HG02759 (cell line): ENCODE measurements around the gene TPSD1.

Experiments
- ATAC-seq: cut with Tn5 transposase; IDR thresholded peaks from one replicate; pipeline ENCODE4 v1.9.1; 2021; ENCODE audit warnings: mild to moderate bottlenecking, moderate library complexity; ENCODE audit not compliant: unreplicated experiment

Gene TPSD1

DNA sequence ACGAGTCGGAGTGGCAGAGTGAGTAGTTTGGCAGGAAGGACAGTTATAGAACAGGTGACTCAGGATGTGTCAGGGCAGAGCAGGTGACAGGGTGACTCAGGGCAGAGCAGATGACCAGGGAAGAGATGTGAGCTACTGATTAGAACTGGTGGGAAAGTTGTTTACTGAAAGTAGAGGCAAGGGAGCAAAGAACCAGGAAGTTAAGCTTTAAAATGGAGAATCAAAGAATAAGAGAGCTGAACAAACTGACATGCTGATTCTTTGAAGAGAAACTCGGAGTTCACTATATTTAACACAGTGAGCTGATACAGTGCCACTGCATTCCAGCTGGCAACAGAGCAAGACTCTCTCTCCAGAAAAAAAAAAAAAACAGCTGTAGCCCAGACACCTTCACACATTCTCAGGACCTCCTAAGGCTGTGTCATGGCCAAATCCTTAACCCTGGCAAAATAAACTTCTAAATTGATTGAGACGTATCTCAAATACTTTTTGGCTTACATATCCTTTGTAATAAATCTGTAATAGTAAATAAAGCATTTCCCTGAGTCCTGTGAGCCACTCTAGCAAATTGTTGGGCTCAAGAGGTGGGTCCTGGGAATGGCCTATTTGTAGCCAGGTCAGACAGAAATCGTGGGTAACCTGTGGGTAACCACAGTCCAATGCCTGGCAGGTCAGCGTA, 41.3 kb downstream of the TPSD1 start:
- ATAC-seq = no peak

GRCh38 chr16:1298406-1298805, 42.5 kb downstream of the TPSD1 start:
- ATAC-seq = no peak

- no peak for ATAC-seq
Observed at GRCh38 chr16:1299012-1299867, 43.4 kb downstream of the TPSD1 start.

DNA sequence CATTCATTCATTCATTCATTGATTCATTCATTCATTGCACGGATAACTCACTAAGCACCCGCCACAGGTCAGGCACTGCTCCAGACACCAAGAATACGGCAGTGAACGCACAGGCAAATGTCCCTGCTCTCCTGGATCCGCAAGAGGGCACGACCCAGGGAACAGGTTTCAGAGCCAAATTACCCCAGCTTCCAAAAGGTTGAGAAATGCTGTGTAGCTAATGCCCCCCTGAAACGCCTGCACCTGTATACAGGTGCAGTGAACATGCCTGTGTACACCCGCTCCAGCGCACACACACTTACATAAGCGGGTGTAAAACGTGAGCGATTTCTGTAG, 44.0 kb downstream of the TPSD1 start:
- ATAC-seq = no peak

DNA sequence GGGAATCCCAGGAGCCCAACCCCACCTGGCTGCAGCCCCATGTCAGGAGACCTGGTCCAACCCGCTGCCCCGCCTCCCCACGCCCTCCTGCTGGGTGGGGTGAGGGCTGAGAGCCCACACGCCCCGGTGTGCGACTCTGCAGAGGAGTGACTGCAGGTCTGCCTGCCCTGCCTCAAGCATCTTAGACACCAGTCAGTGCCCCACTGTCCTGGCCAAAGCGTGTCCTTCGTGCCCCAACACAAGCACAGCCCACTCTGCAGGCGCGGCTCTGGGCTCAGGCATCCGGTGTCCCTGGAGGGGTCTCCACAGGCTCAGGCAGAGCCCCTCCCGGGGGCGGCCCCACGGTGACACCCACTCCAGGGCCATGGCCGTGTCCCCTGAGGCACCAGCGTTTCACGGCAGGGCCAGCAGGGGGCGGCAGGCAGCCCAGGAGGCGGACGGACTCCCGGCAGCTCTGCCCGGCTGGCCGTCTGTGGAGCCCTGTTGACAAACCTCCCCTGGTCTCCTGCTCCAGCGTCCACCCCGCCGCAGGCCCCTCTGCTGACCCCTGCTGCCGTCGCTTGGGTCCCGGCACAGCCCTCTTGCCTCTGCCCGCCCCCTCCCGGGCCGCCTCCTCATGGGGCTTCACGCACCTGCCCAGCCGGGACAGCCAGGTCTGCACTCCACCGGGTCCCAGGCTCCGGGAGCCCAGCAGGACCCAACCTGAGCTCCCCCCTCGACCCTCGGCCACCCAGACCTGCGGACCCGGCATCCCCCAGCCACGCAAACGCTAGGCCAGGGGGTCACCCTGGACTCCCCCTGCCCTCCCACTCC, 45.0 kb downstream of the TPSD1 start:
- peak; percentile 46 for ATAC-seq

DNA sequence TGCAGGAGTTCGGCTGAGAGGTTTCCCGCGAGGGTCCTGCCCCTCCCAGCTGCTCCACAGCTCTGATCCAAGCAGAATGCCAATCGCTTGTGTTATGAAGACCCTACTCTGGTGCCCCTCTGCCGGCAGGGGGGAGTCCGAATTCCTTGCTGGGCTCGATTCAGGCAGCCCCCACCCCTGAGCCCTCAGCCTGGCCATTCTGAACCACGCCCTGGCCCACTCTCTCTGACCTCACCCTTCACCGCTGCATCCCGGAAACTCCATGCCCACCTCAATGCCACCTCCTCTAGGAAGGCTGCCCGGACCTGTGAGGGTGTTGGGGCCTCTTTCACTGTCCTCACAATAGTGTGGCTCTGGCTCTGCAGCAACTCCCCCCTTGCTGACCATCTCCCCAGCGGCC, 45.7 kb downstream of the TPSD1 start:
- no peak for ATAC-seq

- ATAC-seq = no peak
Observed at GRCh38 chr16:1305823-1306222, 50.0 kb downstream of the TPSD1 start.

DNA sequence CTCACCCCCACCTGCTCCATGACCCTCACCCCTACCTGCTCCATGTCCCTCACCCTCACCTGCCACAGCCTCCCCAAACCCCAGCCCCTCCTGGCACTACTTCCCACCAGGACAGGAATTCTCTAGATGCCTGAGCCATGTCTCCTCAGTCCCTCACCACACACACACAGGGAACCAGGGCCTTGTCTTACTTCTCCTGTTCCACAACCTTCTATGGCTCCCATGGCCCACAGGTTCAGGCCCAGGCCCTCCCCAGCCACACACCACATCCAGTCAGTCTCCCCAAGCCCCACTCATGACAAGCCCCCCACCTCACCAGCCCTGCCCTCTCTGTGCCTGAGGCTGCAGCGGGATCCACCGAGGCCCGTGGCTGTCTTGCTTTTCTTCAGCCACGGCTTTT, 50.5 kb downstream of the TPSD1 start:
- ATAC-seq = no peak

GRCh38 chr16:1308036-1308976, 52.4 kb downstream of the TPSD1 start:
- ATAC-seq = peak; percentile 18
